Mesenteric fat pad (tissue), 1 donor: ENCODE results near the gene GOLGA6L6. TPM values are rescaled to one million over a fixed set of nuclear protein-coding genes. Genes with fewer than 3 reads are reported as not detected.
A peak's percentile ranks its signal among the peaks of the same experiment; 100 is the strongest.
"Not testable (repeated sequence)": the region's sequence is repeated elsewhere in the genome, so short reads cannot be mapped to it uniquely, and the experiment has no call there.

ENCODE experiments used
- DNase-seq: peaks from one replicate; pipeline ENCODE4 v3.0.0-alpha.2; 2020; ENCODE audit warnings: low spot score
- long read RNA-seq: library from polyadenylated mRNA; unstranded; transcript quantifications from one replicate; pipeline ENCODE4 v2.0.0, GENCODE V29; 2020
- total RNA-seq: library from RNA; stranded (reverse); fragmentation: NEBNext Ultra II Directional; extraction: Animal tissue kit (Norgen Biotek cat#: 25700); gene quantifications from one replicate; pipeline ENCODE4 v1.2.1, GENCODE V29; 2021
- donor health status: DM: yes; HTN: yes; CAD: no.

Gene GOLGA6L6
- not detected for total RNA-seq
- long read RNA-seq, result 0 reads

- not testable (repeated sequence) for DNase-seq
Measured at GRCh38 chr15:20541700-20542099, at the start of gene GOLGA6L6. TSS of gene GOLGA6L6 (minus strand) at chr15:20541800. CDS start at chr15:20541709, 91 bp downstream.

GRCh38 chr15:20590069-20590468, 48.5 kb upstream of the GOLGA6L6 start:
- not testable (repeated sequence) for DNase-seq

- DNase-seq, result peak; percentile 73
Measured at GRCh38 chr15:20586821-20587220, 45.2 kb upstream of the GOLGA6L6 start.

- peak; percentile 59 for DNase-seq
Measured at GRCh38 chr15:20582726-20583115, 41.1 kb upstream of the GOLGA6L6 start.

GRCh38 chr15:20582109-20582725, 40.6 kb upstream of the GOLGA6L6 start:
- not testable (repeated sequence) for DNase-seq

GRCh38 chr15:20581261-20582108, 39.9 kb upstream of the GOLGA6L6 start:
- DNase-seq, result not testable (repeated sequence)

GRCh38 chr15:20579662-20580061, 38.1 kb upstream of the GOLGA6L6 start:
- DNase-seq, result peak; percentile 18

- DNase-seq, result not testable (repeated sequence)
Measured at GRCh38 chr15:20551289-20551688, 9.7 kb upstream of the GOLGA6L6 start.

- DNase-seq, result not testable (repeated sequence)
Measured at GRCh38 chr15:20505926-20506658, 35.5 kb downstream of the GOLGA6L6 start.

GRCh38 chr15:20502839-20503238, 38.8 kb downstream of the GOLGA6L6 start:
- DNase-seq, result not testable (repeated sequence)

- DNase-seq, result not testable (repeated sequence)
Measured at GRCh38 chr15:20501512-20502222, 39.9 kb downstream of the GOLGA6L6 start.

- not testable (repeated sequence) for DNase-seq
Measured at GRCh38 chr15:20497781-20498180, 43.8 kb downstream of the GOLGA6L6 start.

GRCh38 chr15:20493035-20493434, 48.6 kb downstream of the GOLGA6L6 start:
- not testable (repeated sequence) for DNase-seq

GRCh38 chr15:20492598-20492997, 49.0 kb downstream of the GOLGA6L6 start:
- DNase-seq, result not testable (repeated sequence)

- DNase-seq, result not testable (repeated sequence)
Measured at GRCh38 chr15:20489320-20489719, 52.3 kb downstream of the GOLGA6L6 start.
